ENCODE measurements around the gene TRAPPC2L.
A peak's percentile ranks its signal among the peaks of the same experiment; 100 is the strongest.

The TRAPPC2L gene

GRCh38 chr16:88819126-88819525 lies 37.8 kb upstream of the TRAPPC2L start:
- Histone ChIP-seq H2AFZ (ENCODE audit: insufficient read depth, low read length, poor library complexity) (no peak overlapping the region), H4K91ac (ENCODE audit: low read depth, low read length) (no peak overlapping the region)

GRCh38 chr16:88820385-88821025 lies 36.4 kb upstream of the TRAPPC2L start:
- Histone ChIP-seq H4K12ac (ENCODE audit: low read depth, low read length) (no peak overlapping the region), H3K9me3 (ENCODE audit: insufficient read depth, low read depth, low read length) (peaks cover 2% of the 10 kb centered on the region), H3K27me3 (ENCODE audit: insufficient read depth, low read length) (no peaks in the 10 kb centered on the region), H3K4me2 (ENCODE audit: low read length) (no peak overlapping the region), H3K4ac (ENCODE audit: low read depth, low read length) (no peak overlapping the region), H4K91ac (ENCODE audit: low read depth, low read length) (no peak overlapping the region), H3K23ac (ENCODE audit: low read length) (no peak overlapping the region), H3K79me1 (ENCODE audit: low read length) (no peaks in the 10 kb centered on the region), H2BK120ac (ENCODE audit: insufficient read depth, low read length, poor library complexity) (no peak overlapping the region), H3K14ac (ENCODE audit: low read length) (no peak overlapping the region), H3K18ac (ENCODE audit: low read length) (no peak overlapping the region), H3K79me2 (ENCODE audit: control insufficient read depth, insufficient read depth, low read length, poor library complexity) (no peaks in the 10 kb centered on the region), H2AFZ (ENCODE audit: insufficient read depth, low read length, poor library complexity) (no peak overlapping the region), H3K4me1 (ENCODE audit: control insufficient read depth in 1 of 2, insufficient read depth in 2 of 2, low read length in 2 of 2) (no peaks in the 10 kb centered on the region), H3K36me3 (ENCODE audit: control insufficient read depth in 1 of 2, insufficient read depth in 2 of 2, low read length in 2 of 2) (peaks cover 35 to 37% of the 10 kb centered on the region in 2 experiments), H2AK5ac (ENCODE audit: low read length) (no peak overlapping the region), H3K4me3 (ENCODE audit: low read depth, low read length) (no peak overlapping the region), H2BK5ac (ENCODE audit: low read depth, low read length, poor library complexity) (no peak overlapping the region), H3K9ac (ENCODE audit: low read length) (no peak overlapping the region), H4K8ac (ENCODE audit: low read depth, low read length) (no peak overlapping the region), H3K27ac (ENCODE audit: low read depth, low read length) (no peak overlapping the region), H2BK12ac (ENCODE audit: low read length) (no peak overlapping the region)
- no CpG with 5 or more reads among the region's 20 CpGs for WGBS (ENCODE audit: extremely low coverage, insufficient coverage, insufficient read length)
- DNase-seq, result no peak

More at GRCh38 chr16:88819126-88819525, 37.8 kb upstream of the TRAPPC2L start:
- no peak for DNase-seq
- Histone ChIP-seq H3K14ac (ENCODE audit: low read length) (no peak overlapping the region), H4K12ac (ENCODE audit: low read depth, low read length) (no peak overlapping the region), H3K18ac (ENCODE audit: low read length) (no peak overlapping the region), H3K4me1 (ENCODE audit: control insufficient read depth in 1 of 2, insufficient read depth in 2 of 2, low read length in 2 of 2) (no peaks in the 10 kb centered on the region), H2BK12ac (ENCODE audit: low read length) (no peak overlapping the region), H3K36me3 (ENCODE audit: control insufficient read depth in 1 of 2, insufficient read depth in 2 of 2, low read length in 2 of 2) (peaks cover 29 to 31% of the 10 kb centered on the region in 2 experiments), H3K79me2 (ENCODE audit: control insufficient read depth, insufficient read depth, low read length, poor library complexity) (no peaks in the 10 kb centered on the region), H2AK5ac (ENCODE audit: low read length) (no peak overlapping the region), H3K4me3 (ENCODE audit: low read depth, low read length) (no peak overlapping the region), H4K8ac (ENCODE audit: low read depth, low read length) (no peak overlapping the region), H2BK5ac (ENCODE audit: low read depth, low read length, poor library complexity) (no peak overlapping the region), H3K4ac (ENCODE audit: low read depth, low read length) (no peak overlapping the region), H3K23ac (ENCODE audit: low read length) (no peak overlapping the region), H3K9ac (ENCODE audit: low read length) (no peak overlapping the region), H3K9me3 (ENCODE audit: insufficient read depth, low read depth, low read length) (no peaks in the 10 kb centered on the region), H3K27ac (ENCODE audit: low read depth, low read length) (no peak overlapping the region), H2BK120ac (ENCODE audit: insufficient read depth, low read length, poor library complexity) (no peak overlapping the region), H3K4me2 (ENCODE audit: low read length) (no peak overlapping the region), H3K79me1 (ENCODE audit: low read length) (no peaks in the 10 kb centered on the region), H3K27me3 (ENCODE audit: insufficient read depth, low read length) (no peaks in the 10 kb centered on the region)
- WGBS (ENCODE audit: extremely low coverage, insufficient coverage, insufficient read length), result no CpG with 5 or more reads among the region's 16 CpGs

GRCh38 chr16:88821168-88821850 lies 35.6 kb upstream of the TRAPPC2L start:
- no peaks in the 10 kb centered on the region for H3K27me3 ChIP-seq (ENCODE audit: insufficient read depth, low read length)
- no peak overlapping the region for H4K12ac ChIP-seq (ENCODE audit: low read depth, low read length)
- peak overlapping the region; percentile 14 for H3K4me3 ChIP-seq (ENCODE audit: low read depth, low read length)
- no peak overlapping the region for H3K23ac ChIP-seq (ENCODE audit: low read length)
- H3K36me3 ChIP-seq (ENCODE audit: control insufficient read depth in 1 of 2, insufficient read depth in 2 of 2, low read length in 2 of 2), result peaks cover 37 to 39% of the 10 kb centered on the region in 2 experiments
- H3K14ac ChIP-seq (ENCODE audit: low read length), result no peak overlapping the region
- no peak overlapping the region for H2BK5ac ChIP-seq (ENCODE audit: low read depth, low read length, poor library complexity)
- no peaks in the 10 kb centered on the region for H3K4me1 ChIP-seq (ENCODE audit: control insufficient read depth in 1 of 2, insufficient read depth in 2 of 2, low read length in 2 of 2)
- H2AK5ac ChIP-seq (ENCODE audit: low read length), result no peak overlapping the region
- no peak overlapping the region for H3K4ac ChIP-seq (ENCODE audit: low read depth, low read length)
- H4K91ac ChIP-seq (ENCODE audit: low read depth, low read length), result no peak overlapping the region
- no peak overlapping the region for H3K4me2 ChIP-seq (ENCODE audit: low read length)
- H2BK120ac ChIP-seq (ENCODE audit: insufficient read depth, low read length, poor library complexity), result no peak overlapping the region
- H3K9ac ChIP-seq (ENCODE audit: low read length), result no peak overlapping the region
- H3K9me3 ChIP-seq (ENCODE audit: insufficient read depth, low read depth, low read length), result peaks cover 2% of the 10 kb centered on the region
- no peak for DNase-seq
- H4K8ac ChIP-seq (ENCODE audit: low read depth, low read length), result no peak overlapping the region
- H2AFZ ChIP-seq (ENCODE audit: insufficient read depth, low read length, poor library complexity), result no peak overlapping the region
- H3K18ac ChIP-seq (ENCODE audit: low read length), result no peak overlapping the region
- no peaks in the 10 kb centered on the region for H3K79me2 ChIP-seq (ENCODE audit: control insufficient read depth, insufficient read depth, low read length, poor library complexity)
- H2BK12ac ChIP-seq (ENCODE audit: low read length), result no peak overlapping the region
- no peaks in the 10 kb centered on the region for H3K79me1 ChIP-seq (ENCODE audit: low read length)
- no peak overlapping the region for H3K27ac ChIP-seq (ENCODE audit: low read depth, low read length)
- WGBS (ENCODE audit: extremely low coverage, insufficient coverage, insufficient read length), result no CpG with 5 or more reads among the region's 22 CpGs

DNA sequence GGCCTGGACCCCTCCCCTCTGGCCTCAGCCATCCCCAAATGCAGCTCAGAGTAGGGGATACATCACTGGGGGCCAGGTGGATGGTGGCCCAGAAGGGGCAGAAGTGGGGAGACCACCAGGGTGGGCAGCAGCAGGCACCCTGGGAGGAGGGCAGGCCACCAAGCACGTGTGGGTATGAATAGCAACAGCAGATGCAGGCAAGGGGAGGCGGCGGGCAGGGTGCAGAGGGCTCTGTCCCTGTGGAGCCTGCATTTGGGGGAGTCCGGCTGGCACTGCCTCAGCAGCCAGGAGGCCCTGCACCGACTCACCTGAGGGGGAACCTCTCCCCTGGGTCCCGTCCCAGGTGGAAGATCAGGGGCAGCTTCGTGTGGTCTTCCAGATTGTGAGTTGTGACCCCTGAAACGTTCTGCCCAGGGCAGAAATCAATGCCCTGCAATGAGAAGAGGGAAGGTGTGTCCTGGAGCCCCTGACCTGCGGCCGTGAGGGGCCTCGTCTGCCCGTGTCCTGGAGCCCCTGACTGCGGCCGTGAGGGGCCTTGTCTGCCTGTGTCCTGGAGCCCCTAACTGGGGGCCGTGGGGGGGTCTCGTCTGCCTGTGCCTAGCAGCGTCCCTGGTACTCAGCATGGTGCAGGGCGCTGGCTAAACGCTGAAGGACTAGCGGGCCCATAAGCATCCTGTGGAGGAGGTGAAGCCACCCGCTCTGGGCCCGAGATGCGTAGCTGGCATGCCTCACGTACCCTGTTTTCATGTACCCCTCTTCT lies 34.5 kb upstream of the TRAPPC2L start:
- no peak overlapping the region for H2BK120ac ChIP-seq (ENCODE audit: insufficient read depth, low read length, poor library complexity)
- H3K27me3 ChIP-seq (ENCODE audit: insufficient read depth, low read length), result no peaks in the 10 kb centered on the region
- H3K79me2 ChIP-seq (ENCODE audit: control insufficient read depth, insufficient read depth, low read length, poor library complexity), result no peaks in the 10 kb centered on the region
- no peak overlapping the region for H2BK12ac ChIP-seq (ENCODE audit: low read length)
- H3K9me3 ChIP-seq (ENCODE audit: insufficient read depth, low read depth, low read length), result peaks cover 2% of the 10 kb centered on the region
- H3K4me2 ChIP-seq (ENCODE audit: low read length), result no peak overlapping the region
- H3K14ac ChIP-seq (ENCODE audit: low read length), result no peak overlapping the region
- H3K4me3 ChIP-seq (ENCODE audit: low read depth, low read length), result no peak overlapping the region
- H3K23ac ChIP-seq (ENCODE audit: low read length), result no peak overlapping the region
- H3K4me1 ChIP-seq (ENCODE audit: control insufficient read depth in 1 of 2, insufficient read depth in 2 of 2, low read length in 2 of 2), result no peaks in the 10 kb centered on the region
- no peak overlapping the region for H3K18ac ChIP-seq (ENCODE audit: low read length)
- H3K27ac ChIP-seq (ENCODE audit: low read depth, low read length), result no peak overlapping the region
- no peak overlapping the region for H4K8ac ChIP-seq (ENCODE audit: low read depth, low read length)
- no peak overlapping the region for H2BK5ac ChIP-seq (ENCODE audit: low read depth, low read length, poor library complexity)
- H3K36me3 ChIP-seq (ENCODE audit: control insufficient read depth in 1 of 2, insufficient read depth in 2 of 2, low read length in 2 of 2), result peaks cover 37 to 40% of the 10 kb centered on the region in 2 experiments
- H2AFZ ChIP-seq (ENCODE audit: insufficient read depth, low read length, poor library complexity), result no peak overlapping the region
- H4K91ac ChIP-seq (ENCODE audit: low read depth, low read length), result no peak overlapping the region
- H2AK5ac ChIP-seq (ENCODE audit: low read length), result no peak overlapping the region
- no peak overlapping the region for H4K12ac ChIP-seq (ENCODE audit: low read depth, low read length)
- DNase-seq, result no peak
- no peak overlapping the region for H3K4ac ChIP-seq (ENCODE audit: low read depth, low read length)
- no peak overlapping the region for H3K9ac ChIP-seq (ENCODE audit: low read length)
- WGBS (ENCODE audit: extremely low coverage, insufficient coverage, insufficient read length), result no CpG with 5 or more reads among the region's 24 CpGs
- no peaks in the 10 kb centered on the region for H3K79me1 ChIP-seq (ENCODE audit: low read length)
